OCI-LY3 (cell line): ENCODE data around the gene ALDH1A1.

Experiments used
- H2AFZ ChIP-seq: fragments of 200-600, 300-600 bp; shearing (Covaris generic); 2 replicates; pipeline ENCODE4 v1.6.0; 2014; ENCODE audit warnings: antibody characterized with exemption, low read depth, low read length
- H3K27ac ChIP-seq: fragments of 200-600, 300-600 bp; sonication (generic); 2 replicates; pipeline ENCODE4 v1.5.1; 2014; ENCODE audit warnings: mild to moderate bottlenecking, low read length, moderate library complexity, mixed read lengths
- H3K27me3 ChIP-seq: fragments of 200-600, 300-600 bp; sonication (generic); 2 replicates; pipeline ENCODE4 v1.6.1; 2014; ENCODE audit warnings: low read depth, low read length, mixed read lengths
- H3K36me3 ChIP-seq: fragments of 200-600, 300-600 bp; sonication (generic); replicated peaks from 2 replicates; pipeline ENCODE3; 2014; ENCODE audit warnings: low read depth, low read length, mixed read lengths
- H3K4me1 ChIP-seq: fragments of 300-600, 200-600 bp; sonication (generic); 2 replicates; pipeline ENCODE4 v1.6.1; 2014; ENCODE audit warnings: low read length, mixed read lengths
- H3K4me2 ChIP-seq: fragments of 200-600, 300-600 bp; sonication (generic); 2 replicates; pipeline ENCODE4 v1.6.1; 2014; ENCODE audit warnings: low read length, mixed read lengths
- H3K4me3 ChIP-seq: fragments of 300-600, 200-600 bp; sonication (generic); 2 replicates; pipeline ENCODE4 v1.5.1; 2014; ENCODE audit warnings: antibody characterized with exemption, mild to moderate bottlenecking, low read length, moderate library complexity
- H3K79me2 ChIP-seq: fragments of 300-600, 200-600 bp; shearing (Covaris generic); 2 replicates; pipeline ENCODE4 v1.6.1; 2014; ENCODE audit warnings: mild to moderate bottlenecking, low read length, mixed read lengths
- H3K9ac ChIP-seq: fragments of 300-600, 200-600 bp; shearing (Covaris generic); 2 replicates; pipeline ENCODE4 v1.6.0; 2014; ENCODE audit warnings: mild to moderate bottlenecking, low read length, moderate library complexity
- H3K9me3 ChIP-seq: fragments of 200-600, 300-600 bp; shearing (Covaris generic); 2 replicates; pipeline ENCODE4 v1.6.1; 2014; ENCODE audit warnings: low read length, mixed read lengths; ENCODE audit not compliant: insufficient read depth
- H4K20me1 ChIP-seq: fragments of 200-600, 300-600 bp; sonication (generic); 2 replicates; pipeline ENCODE4 v1.6.1; 2016; ENCODE audit warnings: low read length, mixed read lengths; ENCODE audit not compliant: insufficient read depth
- EZH2phosphoT487 ChIP-seq: fragments of 200-600 bp; shearing (Covaris generic); IDR thresholded peaks from 2 replicates; pipeline ENCODE4 v1.6.1; 2018; ENCODE audit warnings: antibody characterized with exemption, mixed run types, low read depth
- TF ChIP-seq, protein P1 (sequence below): fragments of 200-600, 300-600 bp; sonication (generic); IDR thresholded peaks from 2 replicates; pipeline ENCODE4 v1.5.1; 2014; ENCODE audit warnings: antibody characterized with exemption, low read length, low read depth

The ALDH1A1 gene

DNA sequence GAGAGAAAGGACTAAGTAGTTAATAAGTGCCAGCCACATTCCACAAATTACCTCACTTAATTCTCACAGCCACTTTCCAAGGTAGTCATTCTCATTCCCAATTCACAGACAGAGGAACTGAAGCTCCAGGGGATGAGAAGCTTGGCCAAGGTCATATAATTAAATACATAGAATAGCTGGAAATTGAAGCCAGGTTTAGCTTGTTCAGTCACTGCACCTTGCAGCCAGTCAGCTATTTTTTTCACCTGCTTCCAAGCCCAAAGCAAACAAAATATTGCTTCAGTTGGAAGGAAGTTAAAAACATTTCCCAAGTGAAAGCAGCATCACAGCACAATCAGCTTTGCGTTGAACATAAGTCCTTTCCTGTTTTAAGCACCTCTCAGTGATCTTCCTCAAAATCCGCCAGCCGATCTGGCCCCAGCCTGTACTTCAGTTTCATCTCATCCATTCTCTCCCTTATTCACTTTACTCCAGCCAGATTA is 4.8 kb downstream of the ALDH1A1 start:
- Histone ChIP-seq H3K27me3 (peaks cover 25% of the 10 kb centered on the region), H3K27ac (no peak overlapping the region), H3K36me3 (no peaks in the 10 kb centered on the region), H3K79me2 (no peaks in the 10 kb centered on the region), H3K4me3 (no peak overlapping the region), H3K4me1 (peaks cover 8% of the 10 kb centered on the region; the same call in 1 of the 2 replicates), H2AFZ (no peak overlapping the region), H3K4me2 (no peak overlapping the region), H4K20me1 (no peaks in the 10 kb centered on the region), H3K9me3 (no peaks in the 10 kb centered on the region), H3K9ac (no peak overlapping the region)
- TF ChIP-seq, protein P1, sequence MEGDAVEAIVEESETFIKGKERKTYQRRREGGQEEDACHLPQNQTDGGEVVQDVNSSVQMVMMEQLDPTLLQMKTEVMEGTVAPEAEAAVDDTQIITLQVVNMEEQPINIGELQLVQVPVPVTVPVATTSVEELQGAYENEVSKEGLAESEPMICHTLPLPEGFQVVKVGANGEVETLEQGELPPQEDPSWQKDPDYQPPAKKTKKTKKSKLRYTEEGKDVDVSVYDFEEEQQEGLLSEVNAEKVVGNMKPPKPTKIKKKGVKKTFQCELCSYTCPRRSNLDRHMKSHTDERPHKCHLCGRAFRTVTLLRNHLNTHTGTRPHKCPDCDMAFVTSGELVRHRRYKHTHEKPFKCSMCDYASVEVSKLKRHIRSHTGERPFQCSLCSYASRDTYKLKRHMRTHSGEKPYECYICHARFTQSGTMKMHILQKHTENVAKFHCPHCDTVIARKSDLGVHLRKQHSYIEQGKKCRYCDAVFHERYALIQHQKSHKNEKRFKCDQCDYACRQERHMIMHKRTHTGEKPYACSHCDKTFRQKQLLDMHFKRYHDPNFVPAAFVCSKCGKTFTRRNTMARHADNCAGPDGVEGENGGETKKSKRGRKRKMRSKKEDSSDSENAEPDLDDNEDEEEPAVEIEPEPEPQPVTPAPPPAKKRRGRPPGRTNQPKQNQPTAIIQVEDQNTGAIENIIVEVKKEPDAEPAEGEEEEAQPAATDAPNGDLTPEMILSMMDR: no peak
- TF ChIP-seq EZH2phosphoT487: no peak

DNA sequence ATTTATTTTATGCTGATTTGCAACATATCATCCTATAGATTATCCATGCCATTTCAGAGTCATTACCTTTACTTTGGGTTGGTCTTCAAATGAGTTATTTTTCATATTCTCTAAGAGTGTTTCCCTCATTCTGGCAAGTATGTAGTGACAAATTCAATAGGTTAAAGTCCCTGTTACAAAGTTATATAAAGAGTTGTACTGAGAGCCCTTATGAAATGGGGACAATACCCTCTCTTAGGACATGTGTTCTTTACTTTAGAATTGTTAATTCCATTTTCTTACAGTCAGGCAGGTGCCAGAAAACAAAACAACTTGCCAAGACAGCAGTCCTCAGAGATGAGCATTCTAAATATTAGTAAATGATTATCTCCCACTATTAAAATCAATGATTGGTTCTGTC is 6.0 kb downstream of the ALDH1A1 start:
- Histone ChIP-seq H3K79me2 (no peaks in the 10 kb centered on the region), H3K4me3 (no peak overlapping the region), H3K27me3 (peaks cover 33% of the 10 kb centered on the region), H3K4me2 (no peak overlapping the region), H2AFZ (no peak overlapping the region), H3K27ac (no peak overlapping the region), H3K9me3 (no peaks in the 10 kb centered on the region), H3K4me1 (peaks cover 1% of the 10 kb centered on the region; the same call in 1 of the 2 replicates), H3K9ac (no peak overlapping the region), H4K20me1 (no peaks in the 10 kb centered on the region), H3K36me3 (no peaks in the 10 kb centered on the region)
- TF ChIP-seq, protein P1: no peak
- TF ChIP-seq EZH2phosphoT487: no peak

GRCh38 chr9:72946318-72946717 is 6.5 kb downstream of the ALDH1A1 start:
- H3K27me3 ChIP-seq: peaks cover 38% of the 10 kb centered on the region
- H3K36me3 ChIP-seq: no peaks in the 10 kb centered on the region
- no peak overlapping the region for H3K4me2 ChIP-seq
- H3K4me1 ChIP-seq: no peaks in the 10 kb centered on the region; the same call in 1 of the 2 replicates
- no peaks in the 10 kb centered on the region for H4K20me1 ChIP-seq
- no peaks in the 10 kb centered on the region for H3K79me2 ChIP-seq
- no peak overlapping the region for H2AFZ ChIP-seq
- H3K4me3 ChIP-seq: no peak overlapping the region
- H3K9ac ChIP-seq: no peak overlapping the region
- TF ChIP-seq, protein P1: no peak
- TF ChIP-seq EZH2phosphoT487: no peak
- no peak overlapping the region for H3K27ac ChIP-seq
- H3K9me3 ChIP-seq: no peaks in the 10 kb centered on the region

GRCh38 chr9:72945391-72945790 is 7.5 kb downstream of the ALDH1A1 start:
- Histone ChIP-seq H3K79me2 (no peaks in the 10 kb centered on the region), H2AFZ (no peak overlapping the region)

More at GRCh38 chr9:72945391-72945790, 7.5 kb downstream of the ALDH1A1 start:
- H3K36me3 ChIP-seq: no peaks in the 10 kb centered on the region
- no peak overlapping the region for H3K4me2 ChIP-seq
- peaks cover 46% of the 10 kb centered on the region for H3K27me3 ChIP-seq
- TF ChIP-seq EZH2phosphoT487: no peak
- TF ChIP-seq, protein P1: no peak
- H3K4me1 ChIP-seq: no peaks in the 10 kb centered on the region; the same call in 1 of the 2 replicates
- H3K9ac ChIP-seq: no peak overlapping the region
- H3K9me3 ChIP-seq: no peaks in the 10 kb centered on the region
- no peaks in the 10 kb centered on the region for H4K20me1 ChIP-seq
- no peak overlapping the region for H3K4me3 ChIP-seq
- H3K27ac ChIP-seq: no peak overlapping the region
